Measurements from ENCODE around the gene CRYBA4. TPM values are rescaled to one million over a fixed set of nuclear protein-coding genes. Genes with fewer than 3 reads are reported as not detected.

The CRYBA4 gene
- total RNA-seq (2014; rRNA removed; shearing (Covaris generic); ENCODE audit: low replicate concordance), result not detected in 2 replicates

- in situ Hi-C loops (cut with HindIII; ENCODE audit: low pct_unique_long_range_greater_than_20kb, low sequenced_read_pairs), result no loop called here
- no peak for DNase-seq (ENCODE audit: low read depth)
Measured at GRCh38 chr22:26621663-26622062, at the start of gene CRYBA4. CRYBA4 (plus strand) TSS chr22:26621963; CDS start chr22:26622597, 634 bp downstream.

- in situ Hi-C loops (cut with HindIII; ENCODE audit: low pct_unique_long_range_greater_than_20kb, low sequenced_read_pairs), result no loop called here
- no peak for DNase-seq (ENCODE audit: low read depth)
Measured at GRCh38 chr22:26573026-26573662, 48.6 kb upstream of the CRYBA4 start.

- DNase-seq (ENCODE audit: low read depth), result no peak
- in situ Hi-C loops (cut with HindIII; ENCODE audit: low pct_unique_long_range_greater_than_20kb, low sequenced_read_pairs), result no loop called here
Measured at GRCh38 chr22:26574001-26574723, 47.6 kb upstream of the CRYBA4 start.

- in situ Hi-C loops (cut with HindIII; ENCODE audit: low pct_unique_long_range_greater_than_20kb, low sequenced_read_pairs), result no loop called here
- DNase-seq (ENCODE audit: low read depth), result no peak
Measured at GRCh38 chr22:26576026-26576680, 45.6 kb upstream of the CRYBA4 start.

DNA sequence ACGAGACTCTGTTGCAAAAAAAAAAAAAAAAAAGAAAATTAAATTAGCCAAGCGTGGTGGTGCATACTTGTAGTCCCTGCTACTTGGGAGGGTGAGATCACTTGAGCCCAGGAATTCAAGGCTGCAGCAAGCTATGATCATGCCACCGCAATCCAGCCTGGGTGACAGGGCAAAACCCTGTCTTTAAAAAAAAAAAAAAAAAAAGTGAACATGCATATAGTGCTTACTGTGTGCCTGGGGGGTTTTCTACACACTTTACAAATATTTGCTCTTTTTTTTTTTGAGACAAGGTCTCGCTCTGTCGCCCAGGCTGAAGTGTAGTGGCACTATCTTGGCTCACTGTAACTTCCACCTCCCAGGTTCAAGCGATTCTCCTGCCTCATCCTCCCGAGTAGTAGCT lies 44.7 kb upstream of the CRYBA4 start:
- in situ Hi-C loops (cut with HindIII; ENCODE audit: low pct_unique_long_range_greater_than_20kb, low sequenced_read_pairs), result no loop called here
- DNase-seq (ENCODE audit: low read depth), result no peak

GRCh38 chr22:26579331-26579886 lies 42.4 kb upstream of the CRYBA4 start:
- no peak for DNase-seq (ENCODE audit: low read depth)
- in situ Hi-C loops (cut with HindIII; ENCODE audit: low pct_unique_long_range_greater_than_20kb, low sequenced_read_pairs), result no loop called here

GRCh38 chr22:26580240-26580962 lies 41.4 kb upstream of the CRYBA4 start:
- no peak for DNase-seq (ENCODE audit: low read depth)
- in situ Hi-C loops (cut with HindIII; ENCODE audit: low pct_unique_long_range_greater_than_20kb, low sequenced_read_pairs), result no loop called here

DNA sequence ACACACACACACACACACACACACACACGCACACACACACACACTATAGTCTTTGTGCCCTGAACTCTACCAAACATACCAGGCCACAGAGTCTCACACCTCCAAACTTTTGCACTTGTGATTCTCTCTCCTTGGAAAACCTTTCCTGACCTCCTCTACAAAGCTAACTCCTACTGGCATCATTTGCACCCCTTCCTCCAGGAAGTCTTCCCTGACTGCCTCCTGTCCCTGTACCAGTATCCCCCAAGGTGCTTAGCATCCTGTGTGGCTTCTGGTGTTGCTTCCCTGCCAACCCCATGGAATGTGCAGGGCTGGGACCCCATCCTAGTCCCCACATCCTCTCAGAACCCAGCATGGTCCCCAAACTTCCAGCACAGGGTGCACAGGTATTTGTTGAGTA lies 40.7 kb upstream of the CRYBA4 start:
- DNase-seq (ENCODE audit: low read depth), result no peak
- in situ Hi-C loops (cut with HindIII; ENCODE audit: low pct_unique_long_range_greater_than_20kb, low sequenced_read_pairs), result no loop called here

- DNase-seq (ENCODE audit: low read depth), result no peak
- in situ Hi-C loops (cut with HindIII; ENCODE audit: low pct_unique_long_range_greater_than_20kb, low sequenced_read_pairs), result no loop called here
Measured at GRCh38 chr22:26581633-26582168, 40.1 kb upstream of the CRYBA4 start.

GRCh38 chr22:26584010-26584409 lies 37.8 kb upstream of the CRYBA4 start:
- in situ Hi-C loops (cut with HindIII; ENCODE audit: low pct_unique_long_range_greater_than_20kb, low sequenced_read_pairs), result no loop called here
- no peak for DNase-seq (ENCODE audit: low read depth)

DNA sequence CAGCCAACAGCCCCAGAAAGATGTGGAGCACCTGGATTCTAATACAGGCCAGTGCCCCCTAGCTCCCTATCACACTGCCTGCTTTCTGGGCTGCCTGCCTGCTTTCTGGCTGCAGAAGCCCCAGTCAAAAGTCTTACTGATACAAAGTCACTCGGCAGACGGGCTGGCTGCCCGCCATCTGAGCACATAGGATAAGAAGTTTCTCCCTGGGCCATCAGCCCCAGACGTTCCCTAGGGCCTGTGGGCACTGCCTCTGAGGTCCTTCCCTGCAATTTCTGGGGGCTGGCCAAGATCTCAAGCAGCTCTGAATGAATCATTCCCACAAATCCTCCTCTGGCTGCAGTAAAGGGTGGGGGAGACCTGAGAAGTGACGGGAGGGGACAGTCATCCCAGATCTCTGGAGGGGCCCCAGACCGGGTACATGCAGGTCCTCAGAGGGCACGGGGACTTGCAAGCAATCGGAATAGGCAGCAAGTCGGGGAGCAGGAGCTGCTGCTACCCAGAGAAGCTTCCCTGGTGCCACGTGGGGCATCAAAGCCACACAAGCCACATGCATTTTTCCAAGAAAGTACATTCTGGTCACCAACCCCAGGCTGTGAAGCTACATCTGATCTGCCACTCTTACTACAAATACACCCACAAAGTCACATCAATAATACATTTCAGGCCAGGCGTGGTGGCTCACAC lies 36.5 kb upstream of the CRYBA4 start:
- in situ Hi-C loops (cut with HindIII; ENCODE audit: low pct_unique_long_range_greater_than_20kb, low sequenced_read_pairs), result no loop called here
- peak; percentile 53 for DNase-seq (ENCODE audit: low read depth)

- in situ Hi-C loops (cut with HindIII; ENCODE audit: low pct_unique_long_range_greater_than_20kb, low sequenced_read_pairs), result no loop called here
- no peak for DNase-seq (ENCODE audit: low read depth)
Measured at GRCh38 chr22:26586556-26587325, 35.0 kb upstream of the CRYBA4 start.

- in situ Hi-C loops (cut with HindIII; ENCODE audit: low pct_unique_long_range_greater_than_20kb, low sequenced_read_pairs), result no loop called here
- no peak for DNase-seq (ENCODE audit: low read depth)
Measured at GRCh38 chr22:26587991-26588613, 33.7 kb upstream of the CRYBA4 start.

DNA sequence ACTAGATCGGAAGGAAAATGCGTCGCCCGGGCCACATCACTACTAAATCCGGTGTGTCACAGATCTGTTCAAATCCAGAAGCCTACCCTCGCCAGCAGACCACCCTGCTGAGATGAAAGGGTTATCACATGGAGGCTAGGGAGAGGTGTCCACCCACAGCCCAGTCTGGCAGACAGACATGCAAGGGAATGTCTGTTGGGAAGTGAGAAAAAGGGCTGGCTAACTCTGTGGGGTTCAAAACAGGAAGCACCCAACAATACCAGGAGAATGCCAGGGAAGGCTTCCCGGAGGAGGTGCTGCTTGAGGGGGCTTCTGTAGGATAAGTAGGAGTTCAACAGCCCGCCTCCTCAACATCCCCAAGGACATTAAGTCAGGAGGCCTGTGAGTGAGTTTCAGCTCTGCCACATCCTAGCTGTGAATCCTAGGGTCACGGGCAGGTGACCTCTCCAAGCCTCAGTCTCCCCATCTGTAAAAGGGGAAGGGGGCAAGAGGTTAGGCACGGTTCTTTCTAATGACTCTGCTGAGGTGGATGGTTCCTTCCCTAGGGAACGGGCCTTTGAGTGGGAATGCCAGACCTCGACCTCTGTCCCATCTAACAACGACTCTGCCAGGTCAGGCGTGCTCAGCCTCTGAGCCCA lies 32.9 kb upstream of the CRYBA4 start:
- no peak for DNase-seq (ENCODE audit: low read depth)
- in situ Hi-C loops (cut with HindIII; ENCODE audit: low pct_unique_long_range_greater_than_20kb, low sequenced_read_pairs), result no loop called here

GRCh38 chr22:26589367-26589844 lies 32.4 kb upstream of the CRYBA4 start:
- peak; percentile 10 for DNase-seq (ENCODE audit: low read depth)
- in situ Hi-C loops (cut with HindIII; ENCODE audit: low pct_unique_long_range_greater_than_20kb, low sequenced_read_pairs), result no loop called here

Data from Caki2 (cell line).